Fibroblast of gingiva (primary cell): ENCODE measurements around the gene SST.

ENCODE experiments used
- DNase-seq: peaks from one replicate; pipeline ENCODE4 v3.0.0-alpha.2; 2011; ENCODE audit warnings: low read depth

The SST gene

GRCh38 chr3:187629711-187630110, 40.5 kb downstream of the SST start:
- DNase-seq = peak; percentile 82

GRCh38 chr3:187628169-187628568, 42.0 kb downstream of the SST start:
- DNase-seq = no peak

- DNase-seq = peak; percentile 15
These were observed 43.6 kb downstream of the SST start for GRCh38 chr3:187626581-187626980.

GRCh38 chr3:187624588-187624987, 45.6 kb downstream of the SST start:
- no peak for DNase-seq

- no peak for DNase-seq
These were observed 46.8 kb downstream of the SST start for GRCh38 chr3:187623285-187623814.

GRCh38 chr3:187621881-187622280, 48.3 kb downstream of the SST start:
- DNase-seq = no peak

- no peak for DNase-seq
These were observed 50.7 kb downstream of the SST start for GRCh38 chr3:187619461-187619860.
